ENCODE measurements around the gene PPIA.

Gene PPIA

DNA sequence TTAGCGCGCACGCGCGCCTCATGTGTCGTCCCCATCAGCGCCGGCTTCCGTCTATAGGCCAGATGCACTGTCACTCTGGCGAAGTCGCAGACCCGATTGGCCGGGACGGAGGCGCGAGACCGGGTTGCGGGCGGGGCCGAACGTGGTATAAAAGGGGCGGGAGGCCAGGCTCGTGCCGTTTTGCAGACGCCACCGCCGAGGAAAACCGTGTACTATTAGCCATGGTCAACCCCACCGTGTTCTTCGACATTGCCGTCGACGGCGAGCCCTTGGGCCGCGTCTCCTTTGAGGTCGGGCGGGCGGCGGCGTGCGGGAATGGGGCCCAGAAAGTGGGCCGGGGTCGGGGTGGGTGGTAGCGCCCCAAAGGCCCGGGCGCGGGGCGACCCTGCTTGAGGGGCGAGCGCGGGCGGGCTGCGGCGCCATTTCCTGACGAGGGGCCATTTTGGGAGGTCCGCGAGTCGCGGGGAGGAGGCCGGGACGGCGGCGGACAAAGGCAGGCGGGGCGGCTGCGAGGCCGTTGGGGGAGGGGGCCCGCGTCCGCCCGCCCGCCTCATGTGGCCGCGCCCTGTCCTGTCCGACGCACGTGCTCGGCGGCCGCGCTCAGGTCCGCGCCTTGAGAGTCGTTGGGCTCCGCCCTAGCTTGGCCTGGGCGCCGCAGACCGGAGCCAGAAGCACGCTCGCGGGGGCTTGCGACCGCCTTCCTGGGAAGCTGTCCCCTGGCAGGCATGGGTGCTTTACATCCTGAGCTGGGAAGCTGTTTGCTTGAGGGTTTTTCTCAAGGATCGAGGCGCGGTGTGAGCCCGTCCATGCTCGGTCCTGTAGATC lies at the start of gene PPIA:
PPIA (plus strand) TSS at position 178 of the 825 bp plus-strand sequence; CDS start at position 222, 44 bp downstream.
- DNase-seq (ENCODE audit: low read depth in 2 of 2), result peak; percentile 97 to 98

DNA sequence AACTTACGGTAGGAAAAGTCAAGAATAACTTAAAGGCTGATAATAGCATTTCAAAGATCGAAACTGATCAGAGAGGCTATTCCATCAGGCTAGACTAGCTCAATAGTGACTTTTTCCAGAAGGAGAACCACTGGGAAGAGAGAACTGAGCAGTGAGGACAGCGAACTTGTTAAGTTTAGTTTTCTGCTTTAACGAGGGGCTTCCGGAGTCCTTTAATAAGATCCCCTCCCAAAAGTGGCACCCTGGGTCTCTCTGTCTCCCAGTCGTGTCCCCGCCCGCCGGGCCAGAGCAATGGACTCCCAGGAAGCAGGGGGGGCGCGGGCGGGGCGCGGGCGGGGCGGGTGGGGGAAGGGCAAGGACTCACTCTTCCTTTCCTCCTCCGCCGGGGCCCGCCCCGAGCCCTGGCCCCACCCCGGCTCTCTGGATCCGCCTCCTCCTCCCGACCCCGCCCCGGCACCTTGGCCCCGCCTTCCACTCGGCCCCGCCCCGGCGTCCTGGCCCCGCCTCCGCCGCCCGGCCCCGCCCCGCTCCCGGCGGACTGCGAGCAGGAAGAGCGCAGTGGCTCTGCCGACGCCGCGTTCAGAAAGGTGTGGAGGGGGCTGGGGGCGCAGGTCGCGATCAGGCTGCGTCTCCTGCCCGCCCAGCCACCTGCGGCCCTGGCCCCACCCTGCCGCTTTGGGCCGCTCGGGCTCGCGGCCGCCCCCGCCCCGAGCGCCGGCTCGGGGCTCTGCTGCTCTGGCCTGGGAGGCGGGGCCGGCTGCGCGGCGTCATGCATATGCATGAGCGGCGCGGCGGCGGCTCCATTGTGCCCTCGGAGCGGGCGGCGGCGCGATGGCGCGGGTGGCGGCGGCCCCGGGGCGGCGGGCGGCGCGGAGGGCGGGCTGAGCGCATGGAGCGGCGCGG lies 48.2 kb upstream of the PPIA start, which contains the start of gene ZMIZ2:
ZMIZ2 (plus strand) TSS at position 803 of the 903 bp plus-strand sequence. CDS start 7,403 bp downstream, outside the sequence.
- DNase-seq (ENCODE audit: low read depth in 2 of 2), result peak; percentile 86 to 92

DNA sequence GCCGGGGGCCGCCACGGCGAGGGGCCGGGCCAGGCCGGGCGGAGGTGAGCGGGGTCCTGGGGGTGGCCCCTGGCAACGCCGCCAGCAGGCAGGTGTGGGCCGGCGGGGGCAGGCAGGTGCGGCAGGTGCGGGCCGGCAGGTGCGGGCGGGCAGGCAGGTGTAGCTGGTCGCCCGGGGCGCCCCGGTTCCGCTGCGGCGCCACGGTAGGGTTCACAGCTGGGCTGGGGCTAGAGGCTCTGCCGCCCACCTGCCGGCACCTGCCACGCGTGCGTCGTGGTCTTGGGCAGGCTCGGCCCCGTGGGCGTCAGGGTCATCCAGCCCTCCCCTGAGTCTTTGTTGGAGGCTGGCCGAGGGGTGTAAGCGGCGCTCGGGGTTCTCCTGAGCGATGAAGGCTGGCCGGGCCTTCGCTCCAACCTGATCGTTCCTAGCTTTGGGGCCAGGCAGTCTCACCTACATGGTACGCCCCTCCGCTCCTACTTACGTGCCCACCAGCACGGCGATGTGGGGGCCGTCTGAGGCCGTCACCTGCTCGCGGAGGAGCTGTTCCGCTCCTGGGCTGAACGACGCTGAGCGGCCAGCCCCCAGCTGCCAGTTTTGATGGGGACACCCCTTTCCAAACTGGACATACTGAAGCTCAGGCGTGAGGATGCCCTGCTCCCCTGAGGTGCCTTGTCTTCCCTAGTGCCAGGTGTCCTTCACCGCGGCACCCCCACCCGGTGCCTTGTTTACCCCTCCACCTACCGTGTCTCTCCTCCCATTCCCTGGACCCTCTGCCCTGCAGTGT lies 47.3 kb upstream of the PPIA start:
- peak; percentile 11 to 16 for DNase-seq (ENCODE audit: low read depth in 2 of 2)

DNA sequence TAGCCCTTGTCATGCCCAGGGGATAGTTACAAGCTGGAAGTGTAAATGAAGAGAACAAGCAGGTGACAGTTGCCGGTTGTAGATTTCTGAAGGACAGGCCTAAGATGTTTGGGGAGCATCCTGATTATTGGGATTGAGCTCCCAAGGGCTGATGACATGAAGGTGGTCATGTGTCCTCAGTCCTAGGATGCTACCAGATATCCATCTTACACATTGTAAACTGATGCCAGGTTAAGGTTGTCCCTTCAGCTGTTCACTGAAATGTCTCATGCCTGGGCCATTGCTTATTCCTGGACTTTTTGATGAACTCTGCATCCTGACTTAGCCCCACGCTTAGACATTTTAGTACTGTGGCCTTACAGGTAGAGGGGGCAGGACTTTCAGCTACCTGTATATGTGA lies 46.5 kb upstream of the PPIA start:
- no peak for DNase-seq (ENCODE audit: low read depth in 2 of 2)

DNA sequence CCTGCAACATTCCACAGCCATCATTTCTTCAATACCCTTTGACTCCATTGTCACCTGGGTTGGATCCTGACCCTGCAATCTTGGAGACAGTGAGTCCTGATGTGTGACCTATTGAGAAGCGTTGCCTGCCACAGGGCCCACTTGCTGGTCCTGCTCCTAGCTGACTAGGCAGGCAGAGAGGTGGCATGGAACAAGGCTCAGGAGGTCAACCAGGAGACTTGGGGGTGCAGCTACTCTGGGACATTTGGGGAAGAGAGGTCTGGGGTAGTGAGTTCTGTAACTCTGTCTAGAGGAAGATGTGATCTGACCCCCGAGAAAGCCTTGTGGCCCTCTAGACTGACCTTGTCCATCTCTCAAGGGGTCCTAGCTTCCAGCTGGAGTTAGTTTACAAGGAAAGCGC lies 46.1 kb upstream of the PPIA start:
- no peak for DNase-seq (ENCODE audit: low read depth in 2 of 2)

DNA sequence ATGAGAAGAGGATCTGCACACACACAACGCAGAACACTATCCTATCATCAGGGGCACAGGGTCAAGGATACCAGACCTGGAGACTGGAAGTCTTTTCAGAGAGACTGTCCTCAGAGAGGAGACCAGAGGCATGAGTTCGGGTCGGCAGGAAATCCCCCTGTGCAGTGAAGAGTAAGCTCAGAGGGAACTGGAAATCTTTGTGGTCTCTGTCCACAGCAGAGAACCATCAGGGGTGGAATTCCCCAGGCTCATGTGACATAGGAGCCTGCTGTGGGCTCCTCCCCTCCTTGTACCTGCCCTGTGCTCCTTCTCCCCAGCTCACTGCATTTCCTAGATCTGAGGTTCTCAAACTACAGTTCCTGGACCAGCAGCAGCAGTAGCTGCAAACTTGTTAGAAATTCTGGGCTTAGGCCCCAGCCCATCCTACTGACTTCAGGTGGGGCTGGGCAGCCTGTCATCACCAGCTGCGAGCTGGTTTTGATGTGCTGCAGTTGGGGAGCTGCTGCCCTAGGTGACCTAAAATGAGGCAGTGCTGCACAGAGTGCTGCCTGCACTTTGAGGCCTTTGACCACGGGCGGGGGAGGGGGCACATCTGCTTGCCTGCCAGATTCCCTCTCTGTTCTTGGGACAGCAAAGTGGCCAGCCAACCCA lies 45.4 kb upstream of the PPIA start:
- peak in 1 of 2 donors; percentile 42 for DNase-seq (ENCODE audit: low read depth in 2 of 2)

DNA sequence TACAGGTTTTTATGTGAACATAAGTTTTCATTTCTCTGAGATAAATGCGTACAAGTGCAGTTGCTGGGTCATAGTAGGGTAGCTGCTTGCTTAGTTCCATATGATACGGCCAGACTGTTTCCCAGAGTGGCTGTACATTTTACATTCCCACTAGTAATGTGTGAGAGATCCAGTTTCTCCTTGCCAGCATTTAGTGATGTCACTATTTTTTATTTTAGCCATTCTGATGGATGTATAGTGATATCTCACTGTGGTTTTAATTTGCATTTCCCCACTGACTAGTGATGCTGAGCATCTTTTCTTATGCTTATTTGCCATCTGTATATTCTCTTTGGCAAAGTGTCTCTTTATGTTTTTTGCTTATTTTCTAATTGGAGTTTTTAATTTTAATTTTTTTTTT lies 43.7 kb upstream of the PPIA start:
- DNase-seq (ENCODE audit: low read depth in 2 of 2), result no peak

DNA sequence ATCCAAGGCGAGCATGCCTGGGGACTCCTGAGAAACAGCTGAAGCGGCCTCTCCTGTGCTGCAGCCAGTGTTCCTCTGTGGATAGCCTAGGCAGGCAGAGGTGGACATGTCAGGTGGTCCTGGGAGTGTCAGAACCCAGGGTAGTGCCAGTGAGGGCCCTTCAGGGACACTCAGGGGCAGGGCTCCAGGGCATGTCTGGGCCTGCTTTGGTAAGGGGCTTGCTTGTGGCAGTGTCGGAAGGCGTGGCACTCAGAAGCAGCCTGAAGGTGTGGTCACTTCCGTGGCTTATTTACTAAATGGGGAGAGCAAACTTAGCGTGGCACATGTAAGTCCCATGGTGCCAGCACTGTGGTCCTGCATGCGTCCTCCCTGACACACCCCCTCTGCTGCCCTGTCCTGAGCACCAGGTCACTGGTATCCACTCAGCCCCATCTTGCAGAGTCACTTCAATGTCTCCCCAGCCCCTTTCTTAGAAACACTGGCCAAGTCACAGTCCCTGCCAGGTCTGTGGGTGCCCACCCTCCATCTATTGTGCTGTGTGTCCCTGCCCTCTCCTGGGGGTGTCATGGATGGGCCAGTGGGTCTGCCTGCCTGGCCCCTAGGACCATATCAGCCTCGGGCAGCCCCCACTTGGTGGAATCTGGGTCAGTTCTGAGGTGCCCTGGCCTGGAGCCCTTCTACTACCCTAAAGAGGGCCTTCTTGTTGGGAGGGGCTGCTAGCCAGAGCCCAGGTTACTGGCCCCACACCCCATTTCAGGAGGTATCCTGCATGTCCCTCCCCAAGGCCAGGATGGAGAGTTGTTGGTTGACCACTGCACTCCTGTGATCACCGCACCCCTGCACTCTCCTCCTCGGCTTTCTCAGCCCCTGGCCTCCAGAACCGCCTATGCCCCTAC lies 41.4 kb upstream of the PPIA start:
- no peak for DNase-seq (ENCODE audit: low read depth in 2 of 2)

DNA sequence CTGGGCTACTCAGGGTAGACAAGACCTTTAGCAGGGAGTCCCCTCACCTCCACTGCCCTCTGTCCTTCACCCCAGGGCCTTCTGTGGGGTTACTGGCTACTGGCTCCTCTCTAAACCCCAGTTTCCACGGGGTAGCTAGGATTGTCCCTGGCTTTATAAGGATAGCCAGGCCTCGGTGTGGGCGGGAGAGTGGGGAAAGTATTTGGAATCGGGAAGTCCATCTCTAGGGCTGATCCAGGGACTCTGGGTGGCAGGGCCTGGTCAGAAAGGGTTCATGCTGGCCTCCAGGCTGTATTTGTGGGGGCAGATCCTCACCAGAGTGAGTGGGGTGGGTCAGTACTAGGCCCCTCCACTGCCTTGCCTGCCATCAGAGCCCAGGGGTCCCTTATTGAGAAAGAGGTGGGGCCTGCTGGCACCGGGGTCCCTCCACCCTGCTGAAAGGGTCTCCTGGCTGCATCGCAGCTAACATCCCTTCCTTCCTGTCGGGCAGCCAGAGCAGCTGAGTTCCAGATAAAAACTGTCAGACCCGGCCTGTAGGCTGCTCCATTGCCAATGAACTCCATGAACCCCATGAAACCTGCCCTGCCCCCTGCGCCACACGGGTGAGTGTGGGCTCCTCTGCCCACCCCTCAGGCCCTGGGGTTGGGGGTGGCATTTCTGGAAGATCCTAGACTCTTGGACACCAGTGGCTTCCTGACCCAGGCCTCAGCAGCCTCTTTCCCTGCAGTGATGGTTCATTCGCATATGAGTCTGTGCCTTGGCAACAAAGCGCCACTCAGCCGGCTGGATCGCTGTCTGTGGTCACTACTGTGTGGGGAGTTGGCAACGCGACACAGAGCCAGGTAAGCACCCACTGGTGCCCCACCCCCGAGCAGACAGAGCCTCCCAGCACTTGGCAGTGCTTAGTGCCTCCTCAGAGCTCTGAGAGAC lies 40.5 kb upstream of the PPIA start:
- no peak for DNase-seq (ENCODE audit: low read depth in 2 of 2)

DNA sequence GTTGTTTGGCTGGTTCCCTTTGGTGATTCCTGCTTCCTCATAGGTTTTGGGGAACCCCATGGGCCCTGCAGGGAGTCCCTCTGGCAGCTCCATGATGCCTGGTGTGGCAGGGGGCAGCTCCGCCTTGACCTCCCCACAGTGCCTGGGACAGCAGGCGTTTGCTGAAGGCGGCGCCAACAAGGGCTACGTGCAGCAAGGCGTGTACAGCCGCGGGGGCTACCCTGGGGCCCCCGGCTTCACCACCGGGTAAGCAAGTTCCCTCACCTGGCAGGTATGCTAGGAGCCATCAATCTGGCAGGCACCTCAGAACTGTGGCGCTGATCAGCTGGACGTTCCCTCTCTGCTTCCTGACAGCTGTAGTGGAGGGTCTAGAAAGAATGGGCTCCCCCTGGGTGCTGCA lies 39.6 kb upstream of the PPIA start:
- no peak for DNase-seq (ENCODE audit: low read depth in 2 of 2)

DNA sequence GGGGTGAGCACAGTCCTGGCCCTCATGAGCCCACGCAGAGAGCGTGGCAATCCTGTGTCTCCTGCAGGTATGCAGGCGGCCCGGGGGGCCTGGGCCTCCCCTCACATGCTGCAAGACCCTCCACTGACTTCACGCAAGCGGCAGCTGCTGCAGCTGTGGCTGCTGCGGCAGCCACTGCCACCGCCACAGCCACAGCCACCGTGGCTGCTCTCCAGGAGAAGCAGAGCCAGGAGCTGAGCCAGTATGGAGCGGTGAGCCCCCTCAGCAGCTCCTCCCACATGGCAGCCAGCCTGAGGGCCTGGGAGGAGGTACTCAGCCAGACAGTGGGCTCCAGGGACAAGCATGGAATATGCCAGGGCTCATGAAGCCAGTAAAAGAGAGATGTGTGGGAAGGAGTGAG lies 39.2 kb upstream of the PPIA start:
- DNase-seq (ENCODE audit: low read depth in 2 of 2), result no peak

DNA sequence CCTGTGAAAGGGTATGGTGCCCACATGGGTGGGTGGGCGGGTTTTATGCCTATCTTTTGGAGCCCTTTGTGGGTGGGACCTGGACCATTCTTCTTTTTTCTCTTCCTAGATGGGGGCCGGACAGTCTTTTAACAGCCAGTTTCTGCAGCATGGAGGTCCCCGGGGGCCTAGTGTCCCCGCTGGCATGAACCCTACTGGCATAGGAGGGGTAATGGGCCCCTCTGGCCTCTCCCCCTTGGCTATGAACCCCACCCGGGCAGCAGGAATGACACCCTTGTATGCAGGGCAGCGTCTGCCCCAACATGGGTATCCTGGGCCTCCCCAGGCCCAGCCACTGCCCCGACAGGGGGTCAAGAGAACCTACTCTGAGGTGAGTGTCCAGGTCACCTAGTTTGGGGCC lies 38.7 kb upstream of the PPIA start:
- no peak for DNase-seq (ENCODE audit: low read depth in 2 of 2)

DNA sequence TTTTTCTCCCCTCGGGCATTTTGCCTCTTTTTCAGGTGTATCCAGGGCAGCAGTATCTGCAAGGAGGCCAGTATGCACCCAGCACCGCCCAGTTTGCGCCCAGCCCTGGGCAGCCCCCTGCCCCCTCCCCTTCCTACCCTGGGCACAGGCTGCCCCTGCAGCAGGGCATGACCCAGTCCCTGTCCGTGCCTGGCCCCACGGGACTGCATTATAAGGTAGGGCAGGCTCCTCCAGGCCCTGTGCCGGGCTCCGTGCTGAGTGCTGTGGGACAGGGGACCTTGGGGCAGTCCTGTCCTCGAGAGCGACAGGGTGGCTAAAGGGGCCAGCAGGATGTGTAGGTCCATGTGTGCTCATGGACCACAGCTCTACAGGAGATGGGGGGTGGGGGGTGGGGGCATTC lies 37.2 kb upstream of the PPIA start:
- no peak for DNase-seq (ENCODE audit: low read depth in 2 of 2)

DNA sequence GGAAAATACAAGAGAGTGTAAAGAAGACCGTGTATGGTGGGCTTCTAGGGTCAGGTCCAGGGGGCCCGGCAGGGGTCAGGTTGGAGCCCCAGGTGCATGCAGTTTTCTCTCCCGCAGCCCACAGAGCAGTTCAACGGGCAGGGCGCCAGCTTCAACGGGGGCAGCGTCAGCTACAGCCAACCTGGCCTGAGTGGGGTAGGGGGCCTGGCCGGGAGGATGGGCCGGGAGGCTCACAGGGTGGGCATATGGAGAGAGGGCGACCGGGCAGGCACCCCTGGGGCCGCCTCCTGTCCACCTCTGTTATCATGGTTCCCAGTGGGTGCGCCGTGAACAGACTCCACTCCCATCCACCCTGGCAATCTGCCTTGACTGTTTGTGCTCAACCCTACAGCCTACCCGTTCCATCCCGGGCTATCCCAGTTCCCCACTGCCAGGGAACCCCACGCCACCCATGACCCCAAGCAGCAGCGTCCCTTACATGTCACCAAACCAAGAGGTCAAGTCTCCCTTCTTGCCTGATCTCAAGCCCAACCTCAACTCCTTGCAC lies 36.4 kb upstream of the PPIA start:
- no peak for DNase-seq (ENCODE audit: low read depth in 2 of 2)

DNA sequence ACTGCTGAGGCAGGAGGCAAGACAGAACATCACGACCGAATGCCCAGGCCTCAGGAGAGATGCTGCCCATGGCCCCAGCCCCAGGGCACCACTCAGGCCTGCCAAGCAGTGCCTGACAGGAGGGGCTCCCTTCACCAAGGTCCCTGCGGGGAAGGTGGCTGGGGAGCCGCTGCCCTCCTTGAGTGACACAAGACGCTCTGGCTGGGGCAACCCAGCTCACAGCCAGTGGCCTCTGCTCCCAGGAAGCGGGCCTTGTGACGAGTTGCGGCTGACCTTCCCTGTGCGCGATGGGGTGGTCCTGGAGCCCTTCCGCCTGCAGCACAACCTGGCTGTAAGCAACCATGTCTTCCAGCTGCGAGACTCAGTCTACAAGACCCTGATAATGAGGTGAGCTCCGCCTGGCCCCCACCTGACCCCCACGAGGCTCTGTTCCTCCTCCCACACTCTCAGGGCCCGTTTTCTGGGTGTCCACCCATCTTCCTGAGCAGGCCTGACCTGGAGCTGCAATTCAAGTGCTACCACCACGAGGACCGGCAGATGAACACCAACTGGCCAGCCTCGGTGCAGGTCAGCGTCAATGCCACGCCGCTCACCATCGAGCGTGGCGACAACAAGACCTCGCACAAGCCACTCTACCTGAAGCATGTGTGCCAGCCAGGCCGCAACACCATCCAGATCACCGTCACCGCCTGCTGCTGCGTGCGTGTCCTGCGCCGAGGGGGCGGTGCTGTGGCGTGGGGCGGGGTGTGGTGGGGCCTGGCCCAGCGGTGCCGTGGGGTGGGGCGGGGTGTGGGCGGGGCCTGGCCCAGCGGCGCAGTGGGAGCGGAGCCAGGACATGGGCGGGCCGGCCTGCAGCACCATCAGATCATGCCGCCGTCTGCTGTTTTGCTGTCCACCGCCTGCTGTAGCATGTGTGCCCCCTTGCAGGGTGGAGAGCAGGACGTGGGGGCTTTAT lies 35.0 kb upstream of the PPIA start:
- DNase-seq (ENCODE audit: low read depth in 2 of 2), result no peak

DNA sequence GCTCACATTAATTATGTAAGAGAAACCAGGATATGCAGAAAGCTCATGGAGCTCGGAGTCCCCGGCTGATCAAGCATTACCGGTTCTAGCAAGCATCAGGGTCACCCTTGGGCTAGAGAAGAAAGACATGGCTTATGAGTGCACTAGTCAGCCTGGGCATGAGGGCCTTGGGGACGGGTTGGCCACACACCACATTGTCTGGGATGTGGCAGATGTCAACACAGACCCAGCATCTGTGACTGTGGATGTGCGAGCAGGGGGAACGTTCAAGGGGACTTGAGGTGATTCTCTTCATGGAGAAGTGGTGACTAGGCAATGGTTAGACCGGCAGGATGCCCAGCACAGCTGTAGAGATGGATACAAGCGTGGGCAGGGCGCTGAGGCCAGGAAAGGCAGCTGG lies 34.2 kb upstream of the PPIA start:
- no peak for DNase-seq (ENCODE audit: low read depth in 2 of 2)

DNA sequence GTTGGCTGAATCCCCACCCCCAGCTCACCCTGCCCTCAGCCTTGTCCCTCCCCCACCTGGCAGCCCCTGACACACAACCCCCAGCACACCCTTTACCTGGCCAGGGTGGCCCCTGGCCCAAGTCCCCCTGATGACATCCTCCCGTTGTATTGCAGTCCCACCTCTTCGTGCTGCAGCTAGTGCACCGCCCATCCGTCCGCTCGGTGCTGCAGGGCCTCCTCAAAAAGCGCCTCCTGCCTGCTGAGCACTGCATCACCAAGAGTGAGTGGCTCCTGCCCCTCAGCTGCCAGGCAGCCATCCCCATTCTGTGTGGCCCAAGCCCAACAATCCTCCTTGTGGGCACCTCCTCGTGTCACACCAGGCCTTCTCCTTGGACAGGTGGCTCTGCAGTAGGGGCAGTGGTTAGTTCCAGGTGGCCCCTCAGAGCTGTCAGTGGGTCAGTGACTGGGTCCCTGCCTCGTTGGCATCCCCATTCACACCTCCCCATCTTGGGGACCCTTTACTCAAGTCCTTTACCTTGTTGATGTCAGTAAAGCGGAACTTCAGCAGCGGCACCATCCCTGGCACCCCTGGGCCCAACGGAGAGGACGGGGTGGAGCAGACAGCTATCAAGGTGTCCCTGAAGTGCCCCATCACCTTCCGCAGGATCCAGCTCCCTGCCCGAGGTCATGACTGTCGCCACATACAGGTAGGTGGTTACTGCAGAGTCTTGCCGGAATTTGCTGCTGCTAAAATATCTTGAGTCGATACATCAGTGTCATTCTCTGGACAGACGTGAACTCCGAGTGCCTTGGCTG lies 33.6 kb upstream of the PPIA start:
- DNase-seq (ENCODE audit: low read depth in 2 of 2), result no peak
